ENCODE data around the gene GIMAP2.

DNA sequence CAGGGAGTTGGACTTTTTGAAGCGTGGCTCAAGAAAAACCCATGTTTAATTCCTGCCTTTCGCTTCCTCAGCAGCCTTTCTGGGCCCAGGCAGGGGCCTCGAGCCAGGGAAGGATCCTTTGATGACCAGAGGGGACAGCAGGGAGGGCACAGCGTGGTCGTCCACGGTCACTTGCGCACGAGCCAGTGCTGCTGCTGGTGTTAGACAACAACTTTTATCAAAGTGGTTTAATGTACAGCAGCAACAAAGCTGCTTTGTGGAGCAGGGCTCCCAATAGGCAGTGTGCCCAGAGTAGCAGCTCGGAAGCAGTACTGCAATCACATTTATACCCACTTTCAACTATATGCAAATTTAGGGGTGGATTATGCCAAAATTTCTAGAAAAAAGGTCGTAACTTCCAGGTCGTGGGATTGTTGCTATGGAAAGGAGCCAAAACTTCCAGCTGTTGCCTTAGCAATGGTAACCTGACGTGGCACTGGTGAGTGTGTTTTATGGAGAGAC is 37.0 kb downstream of the GIMAP2 start:
- TF ChIP-seq, protein P1, sequence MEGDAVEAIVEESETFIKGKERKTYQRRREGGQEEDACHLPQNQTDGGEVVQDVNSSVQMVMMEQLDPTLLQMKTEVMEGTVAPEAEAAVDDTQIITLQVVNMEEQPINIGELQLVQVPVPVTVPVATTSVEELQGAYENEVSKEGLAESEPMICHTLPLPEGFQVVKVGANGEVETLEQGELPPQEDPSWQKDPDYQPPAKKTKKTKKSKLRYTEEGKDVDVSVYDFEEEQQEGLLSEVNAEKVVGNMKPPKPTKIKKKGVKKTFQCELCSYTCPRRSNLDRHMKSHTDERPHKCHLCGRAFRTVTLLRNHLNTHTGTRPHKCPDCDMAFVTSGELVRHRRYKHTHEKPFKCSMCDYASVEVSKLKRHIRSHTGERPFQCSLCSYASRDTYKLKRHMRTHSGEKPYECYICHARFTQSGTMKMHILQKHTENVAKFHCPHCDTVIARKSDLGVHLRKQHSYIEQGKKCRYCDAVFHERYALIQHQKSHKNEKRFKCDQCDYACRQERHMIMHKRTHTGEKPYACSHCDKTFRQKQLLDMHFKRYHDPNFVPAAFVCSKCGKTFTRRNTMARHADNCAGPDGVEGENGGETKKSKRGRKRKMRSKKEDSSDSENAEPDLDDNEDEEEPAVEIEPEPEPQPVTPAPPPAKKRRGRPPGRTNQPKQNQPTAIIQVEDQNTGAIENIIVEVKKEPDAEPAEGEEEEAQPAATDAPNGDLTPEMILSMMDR (IDR thresholded peaks at IDR 0.05; ENCODE audit: borderline replicate concordance, extremely low read depth, low read length, poor library complexity, severe bottlenecking) = no peak
- TF ChIP-seq EZH2 (IDR thresholded peaks at IDR 0.05; ENCODE audit: borderline replicate concordance, low read depth, low read length, severe bottlenecking) = no peak
